SK-N-SH (cell line): ENCODE measurements around the gene STOML2. TPM values are rescaled to one million over a fixed set of nuclear protein-coding genes. Genes with fewer than 3 reads are reported as not detected.

Source experiments
- CTCF ChIA-PET: fragments of 300-600, 350-600 bp; formaldehyde crosslinking; extraction: SDS; loops from one replicate; lab custom pipeline; 2021; lab: Yijun Ruan, JAX
- POLR2A ChIA-PET: fragments of 350-600 bp; sonication (Branson Sonifier 250); formaldehyde crosslinking; extraction: SDS; loops from one replicate; lab custom pipeline; 2020; ENCODE audit warnings: antibody characterized with exemption, inconsistent platforms; lab: Yijun Ruan, JAX
- DNase-seq: peaks from one replicate; pipeline ENCODE4 v3.0.0; 2012
- H2AFZ ChIP-seq: fragments of 200-600 bp; sonication (generic); 2 replicates; pipeline ENCODE4 v1.8.1; 2016; ENCODE audit warnings: antibody characterized with exemption, mild to moderate bottlenecking, low read depth
- H3F3A ChIP-seq: fragments of 200-600 bp; sonication (generic); replicated peaks from 2 replicates; pipeline ENCODE3; 2016; ENCODE audit warnings: antibody characterized with exemption, mild to moderate bottlenecking; ENCODE audit not compliant: insufficient read depth
- H3K27ac ChIP-seq, 2 experiments: fragments of 200-500 bp in 1 of 2; fragments of 200-600 bp in 1 of 2; sonication (Bioruptor generic) in 1 of 2; sonication (generic), shearing (Covaris generic) in 1 of 2; 2 replicates each; pipeline versions ENCODE4 v1.5.1 to v1.6.1; 2014 to 2016; ENCODE audit warnings: low read depth in 2 of 2, inconsistent platforms in 1 of 2, low read length in 1 of 2, mild to moderate bottlenecking in 1 of 2, mixed read lengths in 1 of 2
- H3K27me3 ChIP-seq: fragments of 200-600 bp; sonication (generic), shearing (Covaris generic); 2 replicates; pipeline ENCODE4 v1.6.1; 2016; ENCODE audit warnings: mixed run types; ENCODE audit not compliant: insufficient read depth
- H3K36me3 ChIP-seq, 2 experiments: fragments of 200-500 bp in 1 of 2; fragments of 200-600 bp in 1 of 2; sonication (Bioruptor generic) in 1 of 2; sonication (generic) in 1 of 2; replicated peaks in 1 of 2; 2 replicates each; pipeline versions ENCODE3 to v1.5.1; 2014 to 2016; ENCODE audit warnings: low read length in 1 of 2, mild to moderate bottlenecking in 1 of 2; ENCODE audit not compliant: insufficient read depth in 2 of 2, control insufficient read depth in 1 of 2
- H3K4me1 ChIP-seq, 2 experiments: fragments of 200-500 bp in 1 of 2; fragments of 200-600 bp in 1 of 2; sonication (Bioruptor generic) in 1 of 2; sonication (generic), shearing (Covaris generic) in 1 of 2; 2 replicates each; pipeline versions ENCODE4 v1.5.1 to v1.6.1; 2014 to 2016; ENCODE audit warnings: low read depth in 1 of 2, low read length in 1 of 2, mixed run types in 1 of 2; ENCODE audit not compliant: insufficient read depth in 2 of 2, control insufficient read depth in 1 of 2
- H3K4me2 ChIP-seq: fragments of 200-600 bp; sonication (generic), shearing (Covaris generic); 2 replicates; pipeline ENCODE4 v1.6.1; 2017; ENCODE audit warnings: mixed run types
- H3K4me3 ChIP-seq, 2 experiments: fragments of 200-500 bp in 1 of 2; fragments of 200-600 bp in 1 of 2; sonication (Bioruptor generic) in 1 of 2; sonication (generic), shearing (Covaris generic) in 1 of 2; 2 replicates each; pipeline versions ENCODE4 v1.5.1 to v1.8.1; 2014 to 2016; ENCODE audit warnings: low read depth in 2 of 2, inconsistent platforms in 1 of 2, low read length in 1 of 2, mild to moderate bottlenecking in 1 of 2, mixed read lengths in 1 of 2, moderate library complexity in 1 of 2
- H3K79me2 ChIP-seq: fragments of 200-600 bp; sonication (generic); 2 replicates; pipeline ENCODE4 v1.8.1; 2017; ENCODE audit warnings: mild to moderate bottlenecking; ENCODE audit not compliant: insufficient read depth
- H3K9ac ChIP-seq: fragments of 200-600 bp; sonication (generic); 2 replicates; pipeline ENCODE4 v1.6.1; 2017; ENCODE audit warnings: mixed run types
- H3K9me2 ChIP-seq: fragments of 200-600 bp; sonication (generic); 2 replicates; pipeline ENCODE4 v1.6.1; 2017; ENCODE audit warnings: mixed run types
- H3K9me3 ChIP-seq: fragments of 200-600 bp; sonication (generic); 2 replicates; pipeline ENCODE4 v1.6.1; 2017; ENCODE audit warnings: mixed run types, mild to moderate bottlenecking, moderate library complexity
- H4K20me1 ChIP-seq: fragments of 200-600 bp; sonication (generic); 2 replicates; pipeline ENCODE4 v1.6.1; 2017; ENCODE audit warnings: mild to moderate bottlenecking, mixed run types; ENCODE audit not compliant: insufficient read depth
- CTCF ChIP-seq: fragments of 200-600 bp; sonication (generic); IDR thresholded peaks from 2 replicates; pipeline ENCODE4 v1.6.1; 2017; ENCODE audit warnings: antibody characterized with exemption, mild to moderate bottlenecking, moderate library complexity
- EZH2phosphoT487 ChIP-seq: fragments of 200-600 bp; sonication (generic); IDR thresholded peaks from 2 replicates; pipeline ENCODE4 v1.6.1; 2017; ENCODE audit warnings: low read depth, mixed run types, mild to moderate bottlenecking, antibody characterized with exemption, moderate library complexity, borderline replicate concordance
- FOSL2 ChIP-seq: IDR thresholded peaks from 2 replicates; pipeline ENCODE4 v1.4.0; 2012; ENCODE audit warnings: low read depth, mild to moderate bottlenecking, moderate library complexity, borderline replicate concordance
- FOXJ3 ChIP-seq: sonication (generic); formaldehyde crosslinking; IDR thresholded peaks from 2 replicates; pipeline ENCODE4 v1.5.1; 2020; ENCODE audit warnings: mild to moderate bottlenecking, missing genetic modification reagents
- GABPA ChIP-seq: IDR thresholded peaks from 2 replicates; pipeline ENCODE4 v1.4.0; 2012; ENCODE audit warnings: low read depth, mild to moderate bottlenecking
- GATA2 ChIP-seq: sonication (generic); formaldehyde crosslinking; IDR thresholded peaks from 2 replicates; pipeline ENCODE4 v1.5.0; 2020; ENCODE audit warnings: mild to moderate bottlenecking, missing genetic modification reagents
- IRF3 ChIP-seq: fragments of 150-350 bp; IDR thresholded peaks from 2 replicates; pipeline ENCODE4 v1.6.1; 2016; ENCODE audit warnings: mild to moderate bottlenecking, low read depth, low read length
- MEF2A ChIP-seq: IDR thresholded peaks from 2 replicates; pipeline ENCODE4 v1.4.0; 2012; ENCODE audit warnings: low read depth, borderline replicate concordance
- MXI1 ChIP-seq: IDR thresholded peaks from 2 replicates; pipeline ENCODE4 v1.6.1; 2012; ENCODE audit warnings: mild to moderate bottlenecking, low read depth, low read length, improper control_type of control experiment
- NFIC ChIP-seq: IDR thresholded peaks from 2 replicates; pipeline ENCODE4 v1.4.0; 2012; ENCODE audit warnings: borderline replicate concordance
- POLR2AphosphoS5 ChIP-seq: IDR thresholded peaks from 2 replicates; pipeline ENCODE4 v1.6.1; 2012; ENCODE audit warnings: low read depth, low read length
- RAD21 ChIP-seq: IDR thresholded peaks from 2 replicates; pipeline ENCODE4 v1.6.1; 2012; ENCODE audit warnings: mild to moderate bottlenecking, low read length
- RCOR1 ChIP-seq: fragments of 150-350 bp; IDR thresholded peaks from 2 replicates; pipeline ENCODE4 v1.6.1; 2017; ENCODE audit warnings: antibody characterized with exemption, low read length
- RFX5 ChIP-seq: IDR thresholded peaks from 2 replicates; pipeline ENCODE4 v1.6.1; 2012; ENCODE audit warnings: mild to moderate bottlenecking, improper control_type of control experiment, low read length
- SIN3A ChIP-seq: IDR thresholded peaks from 2 replicates; pipeline ENCODE4 v1.6.1; 2012; ENCODE audit warnings: low read depth, mild to moderate bottlenecking, low read length, moderate library complexity, borderline replicate concordance
- SMC3 ChIP-seq: IDR thresholded peaks from 2 replicates; pipeline ENCODE4 v1.6.1; 2012; ENCODE audit warnings: low read depth, low read length, improper control_type of control experiment
- TAF1 ChIP-seq: IDR thresholded peaks from 2 replicates; pipeline ENCODE4 v1.6.1; 2012; ENCODE audit warnings: low read depth, mild to moderate bottlenecking, low read length, moderate library complexity, borderline replicate concordance
- TEAD4 ChIP-seq: IDR thresholded peaks from 2 replicates; pipeline ENCODE4 v1.4.0; 2012; ENCODE audit warnings: mild to moderate bottlenecking, borderline replicate concordance; ENCODE audit not compliant: insufficient read depth
- USF1 ChIP-seq: IDR thresholded peaks from 2 replicates; pipeline ENCODE4 v1.4.0; 2012; ENCODE audit warnings: low read depth, borderline replicate concordance
- USF2 ChIP-seq: fragments of 150-350 bp; IDR thresholded peaks from 2 replicates; pipeline ENCODE4 v1.6.1; 2017; ENCODE audit warnings: antibody characterized with exemption, low read length, low read depth, borderline replicate concordance
- WGBS: methylation state at CpG from one replicate; pipeline ENCODE4 v1.1.6; 2017; ENCODE audit warnings: low lambda C conversion rate; 5-methylcytosine and 5-hydroxymethylcytosine counted together
- polyA plus RNA-seq, 3 experiments: library from polyadenylated mRNA; depleted of rRNA; stranded (reverse); fragments of >200 nt; gene quantifications; 2 replicates each; pipeline ENCODE4 v1.2.3, GENCODE V29; 2012

The STOML2 gene
- polyA plus RNA-seq, 1 of the 3 experiments (the other 2 are of a cell fraction): 232 TPM

- Histone ChIP-seq H3K36me3 (peaks cover 70 to 93% of the 10 kb centered on the region in 2 experiments), H3K79me2 (peaks cover 16% of the 10 kb centered on the region; the same call in 1 of the 2 replicates), H3K9me2 (no peaks in the 10 kb centered on the region), H3K27ac (no peak overlapping the region), H3K27me3 (no peaks in the 10 kb centered on the region), H3K4me1 (no peaks in the 10 kb centered on the region), H3K9ac (no peak overlapping the region), H3K9me3 (no peaks in the 10 kb centered on the region), H3K4me3 (no peak overlapping the region), H2AFZ (no peak overlapping the region), H3F3A (peaks cover 50% of the 10 kb centered on the region), H4K20me1 (peaks cover 8% of the 10 kb centered on the region; the same call in 1 of the 2 replicates), H3K4me2 (no peak overlapping the region)
- TF ChIP-seq RFX5: no peak
- TF ChIP-seq FOSL2: no peak
- no peak for TF ChIP-seq TEAD4
- TF ChIP-seq CTCF: no peak
- no peak for TF ChIP-seq SIN3A
- no peak for TF ChIP-seq EZH2phosphoT487
- TF ChIP-seq MXI1: no peak
- TF ChIP-seq GATA2 (CRISPR knock-in tag): no peak
- no peak for TF ChIP-seq FOXJ3 (CRISPR knock-in tag)
- no peak for TF ChIP-seq USF2
- TF ChIP-seq RCOR1: no peak
- no peak for TF ChIP-seq TAF1
- no peak for TF ChIP-seq SMC3
- no peak for TF ChIP-seq GABPA
- no peak for TF ChIP-seq RAD21
- TF ChIP-seq MEF2A: no peak
- TF ChIP-seq NFIC: no peak
- TF ChIP-seq POLR2AphosphoS5: no peak
- TF ChIP-seq IRF3: no peak
- no peak for TF ChIP-seq USF1
- CTCF ChIA-PET: interaction anchor here (1.0 to 3.6 kb wide), 3 partner anchors 9 to 157 kb away, joined by 3 to 14 read pairs (median 3); partner anchors contain the start of gene FANCG
- DNase-seq: no peak
- WGBS: 89% methylated on average over 9 of the region's 9 CpGs
- POLR2A ChIA-PET: no interaction called here
These were observed 46.2 kb downstream of the STOML2 start for GRCh38 chr9:35056571-35057270.
